Measurements from ENCODE around the gene WBP2.
A peak's percentile ranks its signal among the peaks of the same experiment; 100 is the strongest.

Gene WBP2

DNA sequence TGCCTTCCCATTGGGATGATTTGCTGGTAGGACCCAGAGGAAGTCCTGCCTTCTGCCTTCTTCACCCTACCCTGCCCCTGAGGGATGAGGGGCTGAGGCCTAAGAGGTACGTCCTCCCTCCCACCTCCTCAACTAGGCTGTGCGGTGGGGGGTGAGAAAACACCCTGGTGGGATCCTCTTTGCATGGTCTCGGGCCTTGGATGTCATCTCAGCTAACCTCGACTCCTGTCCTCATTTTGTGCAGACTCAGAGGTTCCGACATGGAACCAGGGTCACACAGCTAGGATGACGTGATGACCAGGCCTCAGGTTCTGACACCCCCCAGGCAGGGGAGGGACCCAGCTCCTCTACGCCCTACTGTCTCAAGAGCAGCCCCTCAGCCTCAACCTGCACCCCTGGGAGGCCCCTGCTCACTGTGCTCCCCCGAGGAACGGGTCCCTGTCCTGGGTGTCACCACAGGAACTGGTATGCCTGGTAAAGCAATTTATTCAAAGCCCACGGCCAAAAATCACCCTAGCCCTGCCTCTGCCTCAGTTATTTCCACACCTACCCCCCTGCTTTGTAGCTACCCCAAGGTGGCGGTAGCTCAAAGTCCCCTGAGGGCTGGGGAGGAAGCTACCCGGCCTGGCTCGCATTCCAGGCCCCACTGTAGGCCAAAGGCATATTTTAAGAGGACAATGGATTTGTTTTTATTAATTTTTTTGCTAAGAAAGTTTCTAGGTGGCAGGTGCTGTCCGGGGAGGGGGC lies 28.4 kb downstream of the WBP2 start:
- DNase-seq: no peak

DNA sequence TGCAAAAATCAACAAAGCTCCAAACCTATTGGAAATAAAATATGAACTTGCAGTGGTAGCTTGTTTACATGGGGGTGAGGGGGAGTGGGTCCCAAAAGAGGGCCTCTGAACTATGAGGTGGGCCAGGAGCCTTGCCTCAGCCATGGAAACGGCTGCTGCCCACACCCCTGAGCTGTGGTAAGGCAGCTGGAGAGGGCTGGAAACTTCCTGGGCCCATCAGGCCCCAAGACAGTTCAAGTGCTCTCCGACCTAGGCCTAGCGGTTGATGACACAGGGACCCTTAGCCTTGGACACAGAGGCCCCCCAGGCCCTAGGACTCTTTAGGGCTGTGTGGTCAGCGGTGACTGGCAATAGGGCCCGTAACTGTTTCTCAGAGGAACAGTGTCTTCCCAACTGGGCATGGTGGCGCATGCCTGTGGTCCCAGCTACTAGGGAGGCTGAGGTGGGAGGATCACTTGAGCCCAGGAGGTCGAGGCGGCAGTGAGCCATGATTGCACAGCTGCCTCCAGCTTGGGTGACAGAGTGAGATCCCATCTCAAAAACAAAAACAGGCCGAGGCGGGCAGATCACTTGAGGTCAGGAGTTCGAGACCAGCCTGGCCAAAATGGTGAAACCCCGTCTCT lies 29.3 kb downstream of the WBP2 start:
- no peak for DNase-seq

DNA sequence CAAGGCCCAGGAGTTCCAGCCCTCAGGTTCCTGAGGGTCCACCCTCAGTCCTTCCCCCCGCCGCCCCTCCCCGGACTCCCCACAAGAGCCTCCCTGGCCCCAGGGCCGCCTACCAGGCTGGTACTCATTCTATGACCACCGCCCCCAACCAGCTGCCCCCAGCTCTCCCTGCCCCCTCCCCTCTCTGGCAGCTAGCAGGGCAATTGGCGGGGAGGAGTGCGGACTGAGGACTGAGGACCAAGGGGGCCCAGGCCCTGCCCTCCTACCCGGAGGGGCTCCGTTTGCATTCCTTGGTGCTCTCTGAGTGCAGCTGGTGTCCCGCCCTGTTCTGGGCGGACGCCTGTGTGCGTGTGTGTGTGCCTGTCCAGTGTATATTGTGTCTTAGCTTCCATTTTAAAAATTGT lies 30.0 kb downstream of the WBP2 start:
- DNase-seq: no peak

DNA sequence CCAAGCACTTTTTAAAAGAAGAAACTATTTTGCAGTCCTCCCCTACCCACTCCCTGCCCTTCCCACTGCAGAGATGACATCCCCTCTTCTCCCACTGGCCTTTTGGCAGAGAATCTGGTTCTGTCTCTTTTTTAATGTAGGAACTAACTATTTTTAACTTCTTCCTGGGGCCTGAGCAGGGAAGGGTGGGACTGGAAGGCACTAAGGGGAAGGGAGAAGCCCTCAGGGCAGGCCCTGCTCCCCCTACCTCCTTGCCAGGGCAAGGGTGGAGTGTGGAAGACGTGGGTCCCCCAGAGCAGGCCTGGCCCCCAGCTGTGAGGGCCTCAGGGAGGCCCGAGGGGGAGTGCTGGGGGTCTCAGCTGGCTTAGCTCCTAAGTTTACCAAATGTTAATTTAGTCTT lies 30.5 kb downstream of the WBP2 start:
- DNase-seq: no peak

DNA sequence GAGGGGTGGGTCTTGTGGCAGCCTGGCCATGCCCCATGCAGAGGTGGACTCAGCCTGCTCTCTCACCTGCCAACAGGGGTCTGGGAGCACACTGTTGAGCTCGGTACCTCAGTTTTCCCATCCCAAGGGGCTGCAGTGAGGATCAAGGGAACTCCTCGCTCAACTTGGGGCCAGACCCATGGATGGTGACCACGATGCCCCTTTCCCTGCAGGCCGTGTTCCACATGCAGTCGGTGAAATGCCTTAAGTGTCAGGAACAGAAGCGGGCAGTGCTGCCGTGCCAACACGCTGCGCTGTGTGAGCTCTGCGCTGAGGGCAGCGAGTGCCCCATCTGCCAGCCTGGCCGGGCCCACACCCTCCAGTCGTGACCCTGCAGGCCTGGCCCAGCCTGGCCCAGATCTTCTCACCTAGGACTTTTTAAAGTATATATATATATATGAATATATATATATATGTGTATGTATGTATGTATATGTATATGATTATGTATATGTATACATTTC lies 31.0 kb downstream of the WBP2 start:
- DNase-seq: no peak

DNA sequence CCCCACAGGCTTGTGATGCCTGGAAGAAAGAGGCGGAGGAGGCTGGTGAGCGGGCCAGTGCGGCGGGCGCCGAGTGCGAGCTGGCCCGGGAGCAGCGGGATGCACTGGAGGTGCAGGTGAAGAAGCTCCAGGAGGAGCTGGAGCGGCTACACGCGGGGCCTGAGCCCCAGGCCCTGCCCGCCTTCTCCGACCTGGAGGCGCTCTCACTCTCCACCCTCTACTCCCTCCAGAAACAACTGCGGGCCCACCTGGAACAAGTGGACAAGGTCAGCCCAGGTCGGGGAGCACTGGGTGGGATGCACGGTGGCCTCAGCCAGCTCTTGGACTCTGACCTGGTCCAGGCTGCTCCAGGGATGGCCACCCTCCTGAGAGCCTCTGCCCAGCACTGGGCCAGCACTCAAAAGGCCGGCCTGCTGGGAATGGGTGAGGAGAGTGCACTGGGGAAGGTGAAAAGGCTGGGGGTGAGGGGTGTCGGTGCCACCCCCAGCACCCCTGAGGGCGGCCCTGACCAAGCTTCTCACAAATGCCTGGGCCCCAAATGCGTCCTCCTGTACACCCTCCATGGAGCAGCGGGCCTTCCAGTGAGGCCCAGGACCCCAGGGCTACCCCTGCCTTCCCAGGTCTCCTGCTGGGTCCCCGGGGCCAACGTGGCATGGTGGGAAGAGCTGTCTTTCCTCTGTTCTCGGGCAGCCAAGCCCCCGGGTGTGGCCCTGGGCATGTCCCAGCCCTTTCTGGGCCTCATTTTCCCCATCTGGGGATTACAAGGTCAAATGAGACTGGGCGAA lies 31.7 kb downstream of the WBP2 start:
- DNase-seq: no peak

DNA sequence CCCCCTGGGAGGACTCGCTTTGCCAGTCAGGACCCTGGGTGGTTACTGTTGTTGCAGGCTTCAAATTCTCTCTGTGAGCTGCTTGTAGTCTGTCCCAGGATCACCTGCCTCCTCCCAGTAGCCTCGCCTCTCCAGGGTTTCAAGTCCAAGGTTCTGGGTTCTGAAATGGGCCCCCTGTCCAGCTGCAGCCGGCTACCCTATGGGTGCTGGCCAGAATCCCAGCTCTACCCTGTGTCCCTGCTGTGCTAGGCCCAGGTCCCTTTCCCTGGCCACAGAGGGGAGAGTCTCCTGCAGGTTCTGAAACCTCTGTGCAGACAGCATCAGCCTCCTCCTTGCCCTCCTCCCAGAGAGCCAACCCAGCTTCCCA lies 32.4 kb downstream of the WBP2 start:
- DNase-seq: no peak

DNA sequence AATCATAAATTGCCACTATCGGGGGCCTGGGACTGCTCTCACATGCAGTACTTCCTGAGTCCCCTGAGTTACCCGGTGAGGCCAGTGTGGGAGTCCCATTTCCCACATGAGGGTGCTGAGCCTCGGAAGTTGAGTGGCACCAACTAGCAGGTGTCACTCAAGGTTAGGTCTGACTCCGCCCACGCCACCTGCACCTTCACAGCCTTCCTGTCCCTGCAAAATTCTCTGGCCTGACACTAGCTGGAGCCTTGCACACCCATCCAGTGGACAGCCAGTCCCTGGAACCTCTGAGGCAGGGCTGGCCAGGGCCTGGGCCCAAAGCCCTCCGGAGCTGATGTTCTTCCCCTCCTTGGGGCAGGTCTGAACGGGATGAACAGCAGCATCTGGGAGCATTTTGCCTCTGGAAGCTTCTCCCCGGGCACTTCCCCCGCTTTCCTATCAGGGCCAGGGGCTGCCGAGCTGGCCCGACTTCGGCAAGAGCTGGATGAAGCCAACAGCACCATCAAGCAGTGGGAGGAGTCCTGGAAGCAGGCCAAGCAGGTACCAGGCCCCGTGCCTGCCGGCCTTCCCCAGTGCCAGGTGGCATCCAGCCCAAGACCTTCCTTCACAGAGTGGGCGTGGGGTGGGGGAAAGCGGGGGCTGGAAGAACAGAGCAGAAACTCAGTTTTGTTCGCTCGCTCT lies 32.9 kb downstream of the WBP2 start:
- peak; percentile 30 for DNase-seq

DNA sequence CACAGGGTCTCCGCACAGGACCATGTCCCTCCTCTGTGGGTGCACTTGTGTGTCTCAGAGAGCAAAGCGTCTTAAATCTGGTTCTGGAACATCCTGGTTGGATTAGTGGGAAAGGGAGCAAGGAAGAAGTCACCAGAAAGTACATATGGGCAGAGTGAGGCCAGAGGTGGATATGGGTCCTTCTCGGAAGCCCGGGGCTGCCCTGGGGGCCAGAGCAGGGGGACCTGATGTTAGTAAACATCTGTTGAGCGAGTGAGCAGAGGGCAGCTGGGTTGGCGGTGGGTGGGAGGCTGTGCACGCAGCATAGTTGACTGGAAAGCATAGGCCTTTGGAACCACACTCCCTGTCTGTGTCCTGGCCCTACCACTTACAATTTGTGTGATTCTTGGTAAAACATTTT lies 33.6 kb downstream of the WBP2 start:
- no peak for DNase-seq

DNA sequence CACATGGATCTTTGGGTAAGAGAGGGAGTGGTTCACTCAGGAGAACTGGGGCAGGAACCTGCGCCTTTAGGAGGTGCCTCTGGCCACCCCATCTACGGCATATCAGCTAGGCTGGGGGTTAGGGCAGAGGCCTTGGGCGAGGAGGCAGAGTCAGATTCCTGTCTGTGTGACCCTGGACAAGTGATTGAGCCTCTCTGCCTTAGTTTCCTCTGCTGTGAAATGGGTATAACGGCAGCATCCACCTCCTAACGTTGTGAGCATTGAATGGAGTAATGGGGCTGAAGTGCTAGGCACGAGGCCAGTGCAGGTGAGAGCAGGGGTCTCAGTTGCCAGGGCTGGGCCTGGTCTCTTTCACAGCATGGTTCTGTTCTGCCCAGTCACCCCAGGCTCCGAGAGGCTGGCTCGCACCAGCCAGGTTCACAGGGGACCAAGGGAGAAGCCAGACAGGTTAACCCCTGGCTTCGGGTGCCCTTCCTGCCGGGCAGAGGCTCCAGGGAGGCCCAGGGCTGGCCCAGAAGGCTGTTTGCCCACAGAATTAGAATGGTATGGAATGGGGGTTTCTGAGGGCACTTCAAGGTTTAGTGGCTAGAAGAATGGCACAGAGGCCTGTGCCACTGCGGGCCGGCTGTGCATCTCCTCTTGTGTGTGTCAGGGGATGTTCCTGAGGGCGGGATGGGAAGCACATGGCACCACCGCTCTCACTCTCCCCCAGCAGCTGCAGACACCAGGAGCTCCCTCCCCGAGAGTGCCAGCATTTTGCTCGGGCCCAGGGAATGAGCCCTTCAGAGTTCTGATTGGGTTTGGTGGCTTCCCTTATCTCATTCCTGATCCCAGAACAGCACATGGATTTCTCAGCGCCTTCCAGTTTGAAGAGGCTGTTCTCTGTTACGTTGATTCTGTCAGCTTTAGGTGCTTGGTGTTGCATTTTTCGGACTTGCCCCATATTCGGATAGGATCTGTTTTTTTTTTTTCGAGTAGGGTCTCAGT lies 34.7 kb downstream of the WBP2 start:
- no peak for DNase-seq

DNA sequence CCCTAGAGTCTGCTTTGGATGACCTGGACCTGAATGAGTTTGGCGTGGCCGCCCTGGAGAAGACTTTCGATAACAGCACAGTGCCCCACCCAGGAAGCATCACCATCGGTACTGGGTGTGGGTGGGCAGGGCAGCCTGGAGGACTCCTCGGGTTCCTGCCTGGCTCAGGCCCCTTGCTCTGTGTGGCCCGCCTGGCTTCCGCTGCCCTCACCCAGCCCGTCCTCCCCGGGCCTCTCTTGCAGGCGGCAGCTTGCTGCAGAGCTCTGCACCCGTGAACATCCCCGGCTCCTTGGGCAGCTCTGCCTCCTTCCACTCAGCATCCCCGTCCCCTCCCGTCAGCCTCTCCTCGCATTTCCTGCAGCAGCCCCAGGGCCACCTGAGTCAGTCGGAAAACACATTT lies 35.5 kb downstream of the WBP2 start:
- no peak for DNase-seq

DNA sequence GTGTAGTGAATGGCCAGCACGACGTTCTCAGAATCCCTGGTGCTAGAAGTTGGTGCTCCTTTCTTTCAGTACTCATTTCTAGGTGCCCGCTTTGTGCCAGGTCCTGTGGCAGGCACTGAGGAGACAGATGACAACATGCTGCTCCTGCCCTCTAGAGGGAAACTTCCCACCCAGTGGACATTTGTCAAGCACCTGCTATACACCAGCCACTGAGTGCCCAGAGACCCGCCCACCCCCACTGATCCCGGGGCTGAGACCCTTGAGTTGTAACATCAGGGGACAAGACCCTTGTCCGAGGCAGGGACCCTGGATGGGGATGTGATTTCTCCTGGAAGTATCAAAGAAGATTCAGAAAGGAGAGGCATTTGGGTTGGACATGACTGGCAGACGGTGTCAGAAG lies 36.0 kb downstream of the WBP2 start:
- DNase-seq: no peak

DNA sequence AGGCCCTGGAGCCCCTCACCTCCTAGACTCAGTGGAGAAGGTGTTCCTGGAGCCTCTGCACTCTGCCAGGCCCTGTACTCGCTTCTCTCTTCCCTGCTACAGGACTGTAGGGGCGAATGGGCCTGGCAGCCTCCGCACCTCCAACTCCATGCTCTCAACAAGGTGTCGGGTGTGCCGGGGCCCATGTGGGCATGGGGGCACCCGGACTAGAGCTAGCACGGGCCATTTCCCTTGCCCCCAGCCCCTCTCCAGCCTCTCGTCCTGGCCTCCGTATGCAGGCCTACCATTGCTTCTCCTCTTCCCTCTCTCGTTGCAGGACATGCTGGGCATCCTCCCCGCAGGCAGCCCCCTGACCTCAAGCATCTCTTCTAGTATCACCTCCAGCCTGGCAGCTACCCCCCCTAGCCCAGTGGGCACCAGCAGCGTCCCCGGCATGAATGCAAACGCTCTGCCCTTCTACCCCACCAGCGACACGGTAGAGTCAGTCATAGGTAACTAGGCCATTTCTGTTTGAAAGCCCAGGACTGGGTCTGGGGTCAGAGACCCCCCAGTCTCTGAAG lies 36.7 kb downstream of the WBP2 start:
- DNase-seq: no peak

DNA sequence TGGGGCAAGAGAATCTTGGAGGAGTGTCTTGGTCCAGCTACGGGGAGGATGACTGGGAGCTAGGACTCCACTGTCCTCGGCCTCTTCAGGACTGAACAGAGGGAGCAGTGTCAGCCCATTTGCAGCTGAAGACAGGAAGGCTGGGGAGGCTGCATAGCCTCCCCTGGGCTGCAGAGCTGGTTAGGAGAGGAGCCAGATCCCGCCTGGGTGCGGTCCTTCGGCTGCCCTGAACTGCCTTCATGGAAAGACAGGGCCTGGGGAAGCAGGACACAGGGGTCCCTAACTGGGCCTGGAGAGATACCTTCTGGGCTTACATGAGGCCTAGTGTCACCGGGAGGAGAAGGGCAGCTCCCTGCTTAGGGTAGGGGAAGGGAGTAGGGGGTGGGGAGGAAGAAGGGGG lies 37.6 kb downstream of the WBP2 start:
- DNase-seq: no peak

DNA sequence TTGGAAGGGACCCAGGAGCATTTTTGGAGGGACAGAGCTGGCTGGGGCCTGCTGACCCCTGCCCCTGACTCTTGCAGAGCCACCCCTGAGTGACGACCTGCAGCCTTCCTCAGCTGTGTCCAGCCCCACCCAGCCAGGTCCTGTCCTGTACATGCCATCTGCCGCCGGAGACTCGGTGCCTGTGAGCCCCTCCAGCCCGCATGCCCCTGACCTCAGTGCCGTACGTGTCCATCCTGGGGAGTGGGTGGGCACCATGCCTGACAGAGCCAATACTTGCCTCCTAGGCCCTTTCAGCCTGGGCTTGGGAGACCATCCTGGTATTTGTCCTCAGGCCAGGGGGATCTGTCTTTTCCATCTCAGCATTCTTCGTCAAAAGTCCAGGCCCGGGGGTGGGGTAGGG lies 38.4 kb downstream of the WBP2 start:
- DNase-seq: no peak

DNA sequence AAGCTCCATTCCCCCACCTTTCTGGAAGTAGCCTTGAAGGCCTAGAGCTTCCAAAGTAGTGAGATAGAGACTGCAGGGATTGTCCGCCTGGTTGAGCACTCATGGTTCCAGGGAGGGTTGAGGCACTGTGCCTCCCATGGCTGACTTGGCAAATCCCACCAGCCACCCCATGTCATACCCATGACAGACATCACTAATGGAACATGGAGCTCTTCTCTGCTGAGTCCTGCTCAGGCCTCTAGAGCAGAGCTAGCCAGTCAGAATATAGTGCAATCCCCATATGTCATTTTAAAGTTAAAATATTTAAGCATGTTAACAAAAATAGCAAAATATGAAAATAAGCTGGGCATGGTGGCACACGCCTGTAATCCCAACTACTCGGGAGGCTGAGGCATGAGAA lies 39.7 kb downstream of the WBP2 start:
- no peak for DNase-seq

DNA sequence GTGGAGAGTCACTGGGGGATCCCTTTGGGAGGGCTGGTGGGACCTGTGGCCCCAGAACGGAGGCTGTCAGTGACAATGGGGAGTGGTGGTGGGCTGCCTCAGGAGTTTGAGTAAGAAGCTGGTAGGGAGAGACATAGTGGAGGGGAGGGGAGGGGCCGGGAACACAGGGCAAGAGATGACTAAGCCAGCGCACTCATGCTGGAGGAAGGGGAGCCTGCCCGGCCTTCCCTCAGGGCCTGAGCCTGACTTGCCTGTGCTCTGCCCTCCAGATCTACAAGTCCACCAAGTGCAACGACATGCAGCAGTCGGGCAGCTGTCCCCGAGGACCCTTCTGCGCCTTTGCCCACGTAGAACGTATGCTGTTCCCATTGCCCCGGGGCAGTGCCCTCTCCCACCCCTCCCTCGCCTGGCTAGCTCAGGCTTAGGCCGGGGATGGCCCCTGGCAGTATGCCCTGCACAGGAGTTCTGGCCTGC lies 40.2 kb downstream of the WBP2 start:
- no peak for DNase-seq

DNA sequence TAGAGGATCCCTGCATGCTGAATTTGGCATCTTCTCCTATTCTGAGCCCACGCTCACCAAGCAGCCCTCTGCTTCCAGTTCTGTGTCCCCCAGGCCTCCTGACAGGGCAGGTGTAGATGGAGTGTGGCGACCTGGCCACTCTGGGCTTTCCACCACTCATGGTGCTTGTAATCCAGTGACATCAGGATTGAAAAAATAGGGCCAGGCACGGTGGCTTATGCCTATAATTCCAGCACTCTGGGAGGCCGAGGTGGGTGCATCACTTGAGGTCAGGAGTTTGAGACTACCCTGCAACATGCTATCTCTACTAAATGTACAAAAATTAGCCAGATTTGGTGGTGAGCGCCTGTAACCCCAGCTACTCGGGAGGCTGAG lies 41.1 kb downstream of the WBP2 start:
- no peak for DNase-seq

DNA sequence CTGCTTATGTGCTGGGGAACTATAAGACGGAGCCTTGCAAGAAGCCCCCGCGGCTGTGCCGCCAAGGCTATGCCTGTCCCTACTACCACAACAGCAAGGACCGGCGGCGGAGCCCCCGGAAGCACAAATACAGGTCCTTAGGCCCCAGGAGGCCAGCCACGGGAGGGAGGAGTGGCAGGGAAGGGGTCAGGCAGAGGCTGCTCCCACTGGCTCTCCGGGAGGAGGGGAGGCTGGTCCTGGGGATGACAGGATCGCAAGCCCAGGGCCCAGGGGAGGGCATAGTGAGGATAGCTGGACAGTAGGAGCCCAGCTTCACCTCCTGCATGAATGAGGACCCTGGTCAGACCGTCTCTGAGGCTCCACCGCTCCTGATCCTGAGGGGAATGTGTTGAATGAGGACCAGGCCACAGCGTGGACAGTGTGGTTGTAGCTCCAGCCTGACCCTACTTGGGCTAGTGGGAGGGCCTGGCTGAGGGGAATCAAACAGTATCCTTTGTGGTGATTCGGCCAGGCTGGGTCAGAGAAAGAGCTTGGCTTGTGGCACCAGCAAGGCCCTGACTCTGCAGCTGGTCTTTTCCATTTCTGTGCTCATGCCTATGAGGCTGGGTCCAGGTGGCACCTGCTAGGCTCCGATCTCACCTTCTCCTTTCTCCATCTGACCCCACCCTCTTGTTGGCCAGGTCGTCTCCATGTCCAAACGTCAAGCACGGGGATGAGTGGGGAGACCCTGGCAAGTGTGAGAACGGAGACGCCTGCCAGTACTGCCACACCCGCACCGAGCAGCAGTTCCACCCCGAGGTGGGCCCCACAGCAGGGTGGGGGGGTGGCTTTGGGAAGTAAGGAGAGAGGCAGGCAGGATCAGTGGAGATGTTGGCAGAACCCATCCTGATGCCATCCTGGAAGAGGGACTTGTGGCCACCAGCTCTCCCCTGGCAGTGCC lies 41.8 kb downstream of the WBP2 start:
- no peak for DNase-seq
